Measurements from ENCODE around the gene XPC.

Gene XPC

DNA sequence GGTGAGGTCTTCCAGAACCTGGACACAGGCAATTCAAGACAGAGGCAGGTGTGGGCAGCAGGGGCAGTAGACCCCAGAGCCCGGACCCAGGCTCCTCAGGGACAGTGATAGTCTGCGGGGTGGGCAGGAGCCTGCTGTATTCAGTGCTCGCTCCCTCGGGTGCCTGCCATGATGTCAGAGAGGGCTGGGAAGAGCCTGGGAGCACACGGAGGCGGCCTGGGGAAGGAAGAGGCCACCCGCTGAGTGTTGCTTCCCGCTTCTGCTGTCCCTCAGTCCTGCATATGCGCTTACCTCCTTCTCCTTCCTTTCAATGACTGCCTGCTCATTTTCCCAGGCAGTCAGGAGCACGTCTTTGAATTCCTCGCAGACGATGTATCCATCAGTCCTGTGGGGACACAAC is 30.8 kb downstream of the XPC start:
- Histone ChIP-seq H3F3A (ENCODE audit: insufficient read depth, low read length) (no peaks in the 10 kb centered on the region), H3K27ac (ENCODE audit: low read depth, low read length, poor library complexity, severe bottlenecking) (no peak overlapping the region), H3K79me2 (ENCODE audit: insufficient read depth, low read length) (no peaks in the 10 kb centered on the region), H4K20me1 (ENCODE audit: insufficient read depth, low read length) (no peaks in the 10 kb centered on the region), H3K36me3 (ENCODE audit: insufficient read depth, low read length) (peaks cover 15% of the 10 kb centered on the region; the same call in 1 of the 2 replicates), H3K9me2 (ENCODE audit: low read depth, low read length) (no peaks in the 10 kb centered on the region), H3K4me1 (ENCODE audit: insufficient read depth, low read length, severe bottlenecking) (peaks cover 12% of the 10 kb centered on the region), H3K27me3 (ENCODE audit: insufficient read depth, low read length) (no peaks in the 10 kb centered on the region), H3K4me2 (ENCODE audit: low read length) (no peak overlapping the region), H3K9ac (ENCODE audit: low read length) (no peak overlapping the region), H3K9me3 (ENCODE audit: low read length) (no peaks in the 10 kb centered on the region), H2AFZ (ENCODE audit: low read length) (no peak overlapping the region), H3K4me3 (ENCODE audit: low read depth, low read length, poor library complexity, severe bottlenecking) (no peak overlapping the region)
- TF ChIP-seq EZH2 (IDR thresholded peaks at IDR 0.05; ENCODE audit: borderline replicate concordance, low read length), result no peak
- TF ChIP-seq, protein P1, sequence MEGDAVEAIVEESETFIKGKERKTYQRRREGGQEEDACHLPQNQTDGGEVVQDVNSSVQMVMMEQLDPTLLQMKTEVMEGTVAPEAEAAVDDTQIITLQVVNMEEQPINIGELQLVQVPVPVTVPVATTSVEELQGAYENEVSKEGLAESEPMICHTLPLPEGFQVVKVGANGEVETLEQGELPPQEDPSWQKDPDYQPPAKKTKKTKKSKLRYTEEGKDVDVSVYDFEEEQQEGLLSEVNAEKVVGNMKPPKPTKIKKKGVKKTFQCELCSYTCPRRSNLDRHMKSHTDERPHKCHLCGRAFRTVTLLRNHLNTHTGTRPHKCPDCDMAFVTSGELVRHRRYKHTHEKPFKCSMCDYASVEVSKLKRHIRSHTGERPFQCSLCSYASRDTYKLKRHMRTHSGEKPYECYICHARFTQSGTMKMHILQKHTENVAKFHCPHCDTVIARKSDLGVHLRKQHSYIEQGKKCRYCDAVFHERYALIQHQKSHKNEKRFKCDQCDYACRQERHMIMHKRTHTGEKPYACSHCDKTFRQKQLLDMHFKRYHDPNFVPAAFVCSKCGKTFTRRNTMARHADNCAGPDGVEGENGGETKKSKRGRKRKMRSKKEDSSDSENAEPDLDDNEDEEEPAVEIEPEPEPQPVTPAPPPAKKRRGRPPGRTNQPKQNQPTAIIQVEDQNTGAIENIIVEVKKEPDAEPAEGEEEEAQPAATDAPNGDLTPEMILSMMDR (IDR thresholded peaks at IDR 0.05; ENCODE audit: low read length), result no peak

DNA sequence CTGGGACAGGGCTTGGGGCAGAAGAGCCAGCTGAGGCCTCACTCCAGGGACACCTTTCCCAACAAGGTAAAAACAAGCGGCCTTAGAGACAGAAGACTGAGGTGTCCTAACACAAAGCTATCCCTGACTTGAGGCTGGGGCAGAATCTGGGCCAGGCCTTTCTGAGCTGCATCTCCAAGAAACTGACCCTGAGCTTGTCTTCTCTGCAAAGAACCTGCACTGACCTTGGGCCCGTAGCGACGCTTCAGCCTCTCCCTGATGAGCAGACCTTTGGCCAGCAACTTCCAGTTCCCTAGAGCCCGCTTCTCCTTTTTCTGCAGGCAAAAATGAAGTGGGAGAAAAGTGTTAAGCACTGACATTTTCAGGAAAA is 31.4 kb downstream of the XPC start:
- no peak overlapping the region for H3K4me3 ChIP-seq (ENCODE audit: low read depth, low read length, poor library complexity, severe bottlenecking)
- H3K4me2 ChIP-seq (ENCODE audit: low read length), result no peak overlapping the region
- no peaks in the 10 kb centered on the region for H3K79me2 ChIP-seq (ENCODE audit: insufficient read depth, low read length)
- peaks cover 12% of the 10 kb centered on the region for H3K4me1 ChIP-seq (ENCODE audit: insufficient read depth, low read length, severe bottlenecking)
- H4K20me1 ChIP-seq (ENCODE audit: insufficient read depth, low read length), result no peaks in the 10 kb centered on the region
- H3K36me3 ChIP-seq (ENCODE audit: insufficient read depth, low read length), result peaks cover 16% of the 10 kb centered on the region; the same call in 1 of the 2 replicates
- no peaks in the 10 kb centered on the region for H3K9me2 ChIP-seq (ENCODE audit: low read depth, low read length)
- no peaks in the 10 kb centered on the region for H3F3A ChIP-seq (ENCODE audit: insufficient read depth, low read length)
- no peak for TF ChIP-seq EZH2 (IDR thresholded peaks at IDR 0.05; ENCODE audit: borderline replicate concordance, low read length)
- TF ChIP-seq, protein P1 (IDR thresholded peaks at IDR 0.05; ENCODE audit: low read length), result no peak
- no peak overlapping the region for H3K9ac ChIP-seq (ENCODE audit: low read length)
- no peaks in the 10 kb centered on the region for H3K9me3 ChIP-seq (ENCODE audit: low read length)
- no peak overlapping the region for H3K27ac ChIP-seq (ENCODE audit: low read depth, low read length, poor library complexity, severe bottlenecking)
- H2AFZ ChIP-seq (ENCODE audit: low read length), result no peak overlapping the region
- no peaks in the 10 kb centered on the region for H3K27me3 ChIP-seq (ENCODE audit: insufficient read depth, low read length)

GRCh38 chr3:14146381-14147065 is 31.9 kb downstream of the XPC start:
- H3K9ac ChIP-seq (ENCODE audit: low read length), result no peak overlapping the region
- H3K9me2 ChIP-seq (ENCODE audit: low read depth, low read length), result no peaks in the 10 kb centered on the region
- H3K36me3 ChIP-seq (ENCODE audit: insufficient read depth, low read length), result peaks cover 20% of the 10 kb centered on the region; the same call in 1 of the 2 replicates
- H3F3A ChIP-seq (ENCODE audit: insufficient read depth, low read length), result no peaks in the 10 kb centered on the region
- H3K4me2 ChIP-seq (ENCODE audit: low read length), result no peak overlapping the region
- no peaks in the 10 kb centered on the region for H3K79me2 ChIP-seq (ENCODE audit: insufficient read depth, low read length)
- no peak overlapping the region for H3K4me3 ChIP-seq (ENCODE audit: low read depth, low read length, poor library complexity, severe bottlenecking)
- no peaks in the 10 kb centered on the region for H3K27me3 ChIP-seq (ENCODE audit: insufficient read depth, low read length)
- TF ChIP-seq, protein P1 (IDR thresholded peaks at IDR 0.05; ENCODE audit: low read length), result no peak
- no peak for TF ChIP-seq EZH2 (IDR thresholded peaks at IDR 0.05; ENCODE audit: borderline replicate concordance, low read length)
- H4K20me1 ChIP-seq (ENCODE audit: insufficient read depth, low read length), result no peaks in the 10 kb centered on the region
- peaks cover 12% of the 10 kb centered on the region for H3K4me1 ChIP-seq (ENCODE audit: insufficient read depth, low read length, severe bottlenecking)
- no peak overlapping the region for H2AFZ ChIP-seq (ENCODE audit: low read length)
- H3K27ac ChIP-seq (ENCODE audit: low read depth, low read length, poor library complexity, severe bottlenecking), result no peak overlapping the region
- H3K9me3 ChIP-seq (ENCODE audit: low read length), result no peaks in the 10 kb centered on the region
